Panc1 (cell line): ENCODE data around the gene TMPRSS6.

Experiments used
- POLR2AphosphoS5 ChIP-seq: IDR thresholded peaks from 2 replicates; pipeline ENCODE4 v1.6.1; 2012; ENCODE audit warnings: mild to moderate bottlenecking, low read depth, low read length, moderate library complexity
- SIN3A ChIP-seq: IDR thresholded peaks from 2 replicates; pipeline ENCODE4 v1.6.1; 2012; ENCODE audit warnings: low read depth, mild to moderate bottlenecking, low read length, moderate library complexity, borderline replicate concordance; ENCODE audit not compliant: insufficient read depth
- TCF7L2 ChIP-seq: IDR thresholded peaks from 2 replicates; pipeline ENCODE4 v1.6.1; 2011; ENCODE audit warnings: mild to moderate bottlenecking, low read depth, low read length, inconsistent platforms
- TF ChIP-seq, protein P1 (sequence below): fragments of 450-650 bp; IDR thresholded peaks from 2 replicates; pipeline ENCODE4 v1.5.1; 2017; ENCODE audit warnings: mild to moderate bottlenecking
- TF ChIP-seq, protein P2 (sequence below), 2 experiments: IDR thresholded peaks; 2 replicates each; pipeline ENCODE4 v1.6.1; 2011 to 2012; ENCODE audit warnings: low read depth in 2 of 2, control low read depth in 1 of 2, low read length in 1 of 2, mild to moderate bottlenecking in 1 of 2, moderate library complexity in 1 of 2; ENCODE audit not compliant: insufficient read depth in 1 of 2

DNA sequence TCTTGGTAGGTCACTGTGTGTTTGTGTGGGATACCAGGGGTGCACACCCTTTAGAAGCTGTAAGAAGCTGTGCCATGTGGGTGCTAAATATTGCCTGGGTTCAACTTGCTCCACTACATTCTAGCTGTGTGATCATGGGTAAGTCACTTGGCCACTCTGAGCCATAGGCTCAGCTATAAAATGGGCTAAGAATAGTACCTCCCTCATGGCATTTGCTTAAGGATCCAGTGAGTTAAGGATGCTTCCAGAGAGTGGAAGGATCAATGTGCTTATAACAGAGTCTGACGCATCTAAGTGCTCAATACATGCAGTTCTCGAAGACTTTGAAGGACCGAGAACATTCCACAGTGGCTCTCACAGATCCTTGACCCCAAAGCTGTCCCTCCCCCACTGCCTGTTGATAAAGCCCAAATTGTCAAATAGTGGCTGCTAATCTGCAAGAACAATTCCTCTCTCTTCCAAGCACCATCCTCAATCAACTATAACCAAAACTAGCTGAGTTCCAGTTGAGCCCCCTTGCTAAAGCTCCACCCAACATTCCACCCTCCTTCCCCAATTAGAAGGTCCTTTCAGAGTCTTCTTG lies 13.2 kb upstream of the TMPRSS6 start:
- TF ChIP-seq, protein P1, sequence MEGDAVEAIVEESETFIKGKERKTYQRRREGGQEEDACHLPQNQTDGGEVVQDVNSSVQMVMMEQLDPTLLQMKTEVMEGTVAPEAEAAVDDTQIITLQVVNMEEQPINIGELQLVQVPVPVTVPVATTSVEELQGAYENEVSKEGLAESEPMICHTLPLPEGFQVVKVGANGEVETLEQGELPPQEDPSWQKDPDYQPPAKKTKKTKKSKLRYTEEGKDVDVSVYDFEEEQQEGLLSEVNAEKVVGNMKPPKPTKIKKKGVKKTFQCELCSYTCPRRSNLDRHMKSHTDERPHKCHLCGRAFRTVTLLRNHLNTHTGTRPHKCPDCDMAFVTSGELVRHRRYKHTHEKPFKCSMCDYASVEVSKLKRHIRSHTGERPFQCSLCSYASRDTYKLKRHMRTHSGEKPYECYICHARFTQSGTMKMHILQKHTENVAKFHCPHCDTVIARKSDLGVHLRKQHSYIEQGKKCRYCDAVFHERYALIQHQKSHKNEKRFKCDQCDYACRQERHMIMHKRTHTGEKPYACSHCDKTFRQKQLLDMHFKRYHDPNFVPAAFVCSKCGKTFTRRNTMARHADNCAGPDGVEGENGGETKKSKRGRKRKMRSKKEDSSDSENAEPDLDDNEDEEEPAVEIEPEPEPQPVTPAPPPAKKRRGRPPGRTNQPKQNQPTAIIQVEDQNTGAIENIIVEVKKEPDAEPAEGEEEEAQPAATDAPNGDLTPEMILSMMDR: no peak
- TF ChIP-seq TCF7L2 (no peak), POLR2AphosphoS5 (no peak), SIN3A (no peak)
- TF ChIP-seq, protein P2, sequence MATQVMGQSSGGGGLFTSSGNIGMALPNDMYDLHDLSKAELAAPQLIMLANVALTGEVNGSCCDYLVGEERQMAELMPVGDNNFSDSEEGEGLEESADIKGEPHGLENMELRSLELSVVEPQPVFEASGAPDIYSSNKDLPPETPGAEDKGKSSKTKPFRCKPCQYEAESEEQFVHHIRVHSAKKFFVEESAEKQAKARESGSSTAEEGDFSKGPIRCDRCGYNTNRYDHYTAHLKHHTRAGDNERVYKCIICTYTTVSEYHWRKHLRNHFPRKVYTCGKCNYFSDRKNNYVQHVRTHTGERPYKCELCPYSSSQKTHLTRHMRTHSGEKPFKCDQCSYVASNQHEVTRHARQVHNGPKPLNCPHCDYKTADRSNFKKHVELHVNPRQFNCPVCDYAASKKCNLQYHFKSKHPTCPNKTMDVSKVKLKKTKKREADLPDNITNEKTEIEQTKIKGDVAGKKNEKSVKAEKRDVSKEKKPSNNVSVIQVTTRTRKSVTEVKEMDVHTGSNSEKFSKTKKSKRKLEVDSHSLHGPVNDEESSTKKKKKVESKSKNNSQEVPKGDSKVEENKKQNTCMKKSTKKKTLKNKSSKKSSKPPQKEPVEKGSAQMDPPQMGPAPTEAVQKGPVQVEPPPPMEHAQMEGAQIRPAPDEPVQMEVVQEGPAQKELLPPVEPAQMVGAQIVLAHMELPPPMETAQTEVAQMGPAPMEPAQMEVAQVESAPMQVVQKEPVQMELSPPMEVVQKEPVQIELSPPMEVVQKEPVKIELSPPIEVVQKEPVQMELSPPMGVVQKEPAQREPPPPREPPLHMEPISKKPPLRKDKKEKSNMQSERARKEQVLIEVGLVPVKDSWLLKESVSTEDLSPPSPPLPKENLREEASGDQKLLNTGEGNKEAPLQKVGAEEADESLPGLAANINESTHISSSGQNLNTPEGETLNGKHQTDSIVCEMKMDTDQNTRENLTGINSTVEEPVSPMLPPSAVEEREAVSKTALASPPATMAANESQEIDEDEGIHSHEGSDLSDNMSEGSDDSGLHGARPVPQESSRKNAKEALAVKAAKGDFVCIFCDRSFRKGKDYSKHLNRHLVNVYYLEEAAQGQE (IDR thresholded peaks at IDR 0.05; ENCODE audit: insufficient read depth in 1 of 2, low read depth in 2 of 2, low read length in 1 of 2): no peak
